Cardiac septum (tissue), 1 donor: ENCODE data around the gene FAM170B. TPM values are rescaled to one million over a fixed set of nuclear protein-coding genes. Genes with fewer than 3 reads are reported as not detected.

Experiments
- DNase-seq: peaks from one replicate; pipeline ENCODE4 v3.0.0-alpha.2; 2020; ENCODE audit warnings: low spot score
- intact Hi-C: fragments of 100-400 bp; cut with DNase I; formaldehyde crosslinking; loops from one replicate; pipeline ENCODE4 v1.14.0; 2022
- total RNA-seq: library from RNA; stranded (reverse); fragmentation: NEBNext Ultra II Directional; extraction: Animal tissue kit (Norgen Biotek cat#: 25700); gene quantifications from one replicate; pipeline ENCODE4 v1.2.1, GENCODE V29; 2021
- donor health status: DM: no; HTN: no; CAD: no.

The FAM170B gene
- total RNA-seq, 1 donor from 2014 or later: not detected

DNA sequence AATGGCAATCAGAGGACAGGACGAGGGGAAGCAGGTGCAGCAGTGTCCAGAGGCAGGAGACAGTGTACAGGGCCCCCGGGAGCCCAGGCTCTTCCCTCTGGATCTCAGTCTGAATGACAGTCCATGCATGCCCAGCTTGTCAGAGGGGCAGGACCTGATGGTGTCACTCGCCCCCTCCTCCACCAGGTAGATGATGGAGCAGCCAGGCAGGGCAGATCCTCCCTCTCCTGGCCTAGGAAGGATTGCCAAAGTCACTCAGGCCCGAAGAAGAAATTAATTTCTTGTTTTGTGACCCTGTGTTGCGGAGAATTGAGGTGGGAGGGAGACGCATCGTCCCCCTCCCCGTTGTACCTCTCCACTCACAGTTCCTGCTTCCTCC is 22.5 kb downstream of the FAM170B start:
- no peak for DNase-seq
- intact Hi-C loops: loop anchor here (5.0 kb wide), 1 partner anchor 104 kb away; no protein-coding TSS in a partner anchor

DNA sequence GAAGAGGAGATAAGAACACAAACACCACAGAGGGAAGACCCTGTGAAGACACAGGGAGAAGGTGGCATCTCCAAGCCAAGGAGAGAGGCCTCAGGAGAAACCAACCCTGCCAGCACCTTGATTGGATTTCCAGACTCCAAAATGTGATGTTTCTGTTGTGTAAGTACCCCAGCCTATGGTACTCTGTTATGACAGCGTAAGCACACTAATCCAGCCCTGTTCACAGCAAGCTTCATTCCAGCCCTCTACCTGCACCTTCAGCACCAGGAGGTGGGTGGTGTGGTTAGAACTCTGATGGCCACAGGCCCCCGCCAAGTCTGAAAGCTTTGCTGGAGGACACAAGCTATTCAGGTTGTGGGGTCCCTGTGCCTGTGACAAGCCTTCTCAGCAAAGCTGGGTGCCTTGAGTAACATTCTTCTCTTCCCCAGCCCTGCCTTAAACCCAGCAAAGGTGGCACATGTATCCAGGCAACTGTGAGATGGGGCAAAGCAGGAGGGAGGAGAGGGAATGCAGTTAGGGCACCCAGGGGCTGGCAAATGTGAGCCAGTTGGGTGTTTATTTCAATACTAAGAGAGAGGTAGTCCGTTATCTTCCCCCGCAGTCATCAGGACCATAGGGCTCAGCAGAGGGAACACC is 23.0 kb downstream of the FAM170B start:
- intact Hi-C loops: loop anchor here (5.0 kb wide), 1 partner anchor 104 kb away; no protein-coding TSS in a partner anchor
- DNase-seq: no peak

DNA sequence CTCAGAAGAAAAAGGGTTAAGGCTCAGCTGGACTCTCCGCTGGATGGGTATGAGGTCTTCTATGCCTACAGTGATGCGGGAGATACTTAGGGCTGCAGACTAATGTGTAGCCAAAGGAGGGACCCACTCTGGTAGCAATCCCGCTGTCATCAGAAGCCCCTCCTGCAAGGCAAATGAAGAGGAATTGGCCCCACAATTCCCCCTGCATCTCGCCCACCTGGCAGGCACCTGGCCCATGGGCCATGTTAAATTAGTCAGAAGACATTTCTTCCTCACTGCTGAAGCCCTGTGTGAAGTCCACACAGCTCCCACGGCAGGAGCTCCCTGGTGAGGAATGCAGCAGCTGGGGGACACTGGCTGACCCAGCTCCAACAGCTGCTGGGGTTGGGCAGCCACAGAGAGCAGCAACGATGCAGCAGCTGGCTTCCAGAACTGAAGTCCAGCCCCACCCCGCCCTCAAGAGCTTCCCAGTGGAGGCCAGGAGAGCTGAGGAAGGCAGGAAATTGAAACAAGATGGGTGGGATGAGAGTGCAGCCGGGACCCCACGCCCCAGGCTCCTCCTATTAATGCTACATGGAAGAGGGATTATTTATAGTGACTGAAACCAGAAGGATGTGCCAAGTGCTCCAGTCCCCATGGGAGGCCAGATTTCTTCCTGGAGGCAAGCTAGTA is 24.0 kb downstream of the FAM170B start:
- intact Hi-C loops: loop anchor here (5.0 kb wide), 1 partner anchor 103 kb away; no protein-coding TSS in a partner anchor
- peak; percentile 80 for DNase-seq

DNA sequence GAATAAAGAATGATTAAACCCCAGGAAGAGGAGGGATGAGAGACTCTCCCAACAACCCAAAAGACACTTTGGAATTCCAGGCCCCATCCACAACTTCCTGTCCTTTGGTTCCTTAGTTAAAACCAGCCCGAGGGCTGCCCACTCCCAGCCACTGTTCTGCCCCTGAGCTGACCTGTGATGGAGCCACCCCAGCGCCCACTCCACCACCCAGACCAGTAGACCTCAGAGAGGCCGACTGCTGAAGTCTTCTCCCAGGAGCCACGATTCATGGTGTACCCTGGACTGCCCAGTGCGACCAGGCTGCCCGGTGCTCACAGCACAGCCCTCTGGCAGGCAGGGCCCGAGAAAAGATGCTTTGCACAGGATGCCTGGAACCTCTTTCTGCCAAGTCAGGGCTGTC is 25.2 kb downstream of the FAM170B start:
- intact Hi-C loops: no loop called here
- no peak for DNase-seq

DNA sequence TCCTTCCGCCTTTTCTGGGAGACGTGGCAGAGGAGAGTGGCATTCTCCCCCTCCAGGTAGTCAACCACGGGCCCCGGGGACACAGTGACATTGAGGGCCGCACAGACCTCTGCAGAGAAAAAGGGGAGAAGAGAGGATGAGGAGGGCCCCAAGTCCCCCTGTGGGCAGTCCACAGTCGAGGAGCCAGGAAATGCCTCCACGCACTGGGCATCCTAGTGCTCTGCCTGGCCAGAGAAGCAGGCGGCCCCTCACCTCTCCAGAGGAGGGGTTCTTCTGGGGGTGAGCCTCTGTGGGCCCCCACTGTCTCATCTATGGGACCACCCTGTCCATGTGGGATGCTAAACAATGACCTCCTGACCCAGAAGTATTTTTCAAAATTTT is 25.9 kb downstream of the FAM170B start:
- intact Hi-C loops: no loop called here
- DNase-seq: no peak

DNA sequence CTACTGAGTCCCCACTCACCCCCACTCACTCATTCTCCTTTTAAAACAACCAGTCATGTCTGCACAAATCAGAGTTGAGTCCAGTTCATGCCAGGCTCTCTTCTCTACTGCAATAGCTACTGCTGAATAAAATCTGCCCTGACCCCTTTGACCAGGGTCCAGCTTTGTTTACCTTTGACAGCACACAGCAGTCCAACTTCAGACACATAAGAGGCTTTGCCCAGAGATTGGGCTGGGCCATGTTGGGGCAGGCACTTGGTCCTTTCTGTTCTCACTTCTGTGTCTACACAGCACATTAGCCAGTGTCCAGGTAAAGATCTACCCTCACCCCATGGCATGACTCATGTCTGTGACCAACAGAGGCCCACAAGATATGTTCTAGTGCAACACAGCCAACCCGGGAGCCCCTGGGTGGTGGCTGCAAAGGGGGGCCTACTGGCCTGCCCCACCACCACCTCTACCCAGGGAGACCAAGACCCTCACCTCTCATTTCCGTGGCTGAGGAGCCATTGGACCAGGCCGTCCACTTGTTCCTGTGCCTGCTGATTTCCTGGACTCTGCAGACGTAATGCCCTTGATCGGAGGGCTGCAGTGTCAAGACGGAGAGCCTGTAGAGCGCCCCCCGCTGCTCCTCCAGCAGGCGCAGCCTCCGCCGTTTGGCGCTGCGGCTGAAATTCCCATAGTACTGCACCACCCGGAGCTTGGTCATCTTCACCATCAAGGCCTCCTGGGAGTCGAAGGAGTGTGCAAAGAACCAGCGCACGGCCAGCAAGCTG is 26.5 kb downstream of the FAM170B start:
- intact Hi-C loops: no loop called here
- DNase-seq: no peak

DNA sequence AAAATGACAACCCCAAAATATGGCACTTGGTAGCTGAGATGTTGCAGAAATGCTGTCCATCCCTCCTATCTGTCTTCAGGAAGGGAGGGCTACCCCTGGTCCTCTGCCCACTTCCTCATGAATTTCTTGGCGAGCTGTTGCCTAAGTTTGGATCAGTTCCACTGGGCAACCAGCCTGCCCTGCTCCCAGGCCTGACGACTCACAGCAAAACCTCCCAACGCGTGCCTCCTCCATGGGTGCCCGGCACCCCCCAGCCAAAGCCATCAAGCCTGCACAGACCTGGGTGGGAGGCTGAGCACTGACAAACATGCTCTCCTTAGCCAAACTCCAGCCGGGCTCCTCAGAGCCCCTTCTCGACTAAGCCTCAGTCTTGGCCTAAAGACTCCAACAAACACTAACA is 27.4 kb downstream of the FAM170B start:
- DNase-seq: no peak
- intact Hi-C loops: no loop called here

DNA sequence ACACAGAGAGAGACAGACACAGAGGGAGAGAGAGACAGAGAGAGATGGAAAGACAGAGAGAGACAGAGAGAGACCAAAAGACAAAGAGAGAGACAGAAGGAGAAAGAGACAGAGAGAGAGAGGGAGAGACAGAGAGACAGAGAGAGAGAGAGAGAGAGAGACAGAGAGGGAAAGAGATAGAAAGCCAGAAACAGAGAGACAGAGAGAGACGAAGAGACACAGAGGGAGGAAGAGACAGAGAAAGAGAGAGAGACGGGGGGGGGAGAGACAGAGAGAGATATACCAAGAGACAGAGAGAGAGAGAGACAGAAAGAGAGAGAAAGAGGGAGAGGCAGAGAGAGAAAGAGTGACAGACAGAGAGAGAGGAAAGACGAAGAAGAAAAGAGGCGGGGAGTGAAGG is 28.7 kb downstream of the FAM170B start:
- DNase-seq: no peak
- intact Hi-C loops: no loop called here

DNA sequence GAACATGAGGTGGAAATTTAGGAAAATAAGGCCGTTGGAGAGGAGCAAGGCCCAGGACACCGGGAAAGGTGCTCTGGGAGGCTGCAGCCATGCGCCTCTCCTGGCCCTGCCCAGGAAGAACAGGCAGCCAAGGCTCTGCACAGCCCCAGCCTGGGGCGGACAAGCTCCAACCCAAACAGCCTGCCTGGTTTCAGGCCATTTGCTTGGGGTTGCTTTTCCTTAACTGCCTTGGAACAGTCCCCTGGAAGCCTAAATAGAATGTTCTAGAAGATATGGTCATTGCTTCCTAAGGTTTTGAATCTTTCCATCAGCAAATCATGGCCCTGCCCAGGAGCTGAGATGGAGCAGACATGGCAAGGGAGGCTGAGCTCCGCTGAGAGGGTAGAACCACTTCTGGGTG is 29.5 kb downstream of the FAM170B start:
- no peak for DNase-seq
- intact Hi-C loops: no loop called here

DNA sequence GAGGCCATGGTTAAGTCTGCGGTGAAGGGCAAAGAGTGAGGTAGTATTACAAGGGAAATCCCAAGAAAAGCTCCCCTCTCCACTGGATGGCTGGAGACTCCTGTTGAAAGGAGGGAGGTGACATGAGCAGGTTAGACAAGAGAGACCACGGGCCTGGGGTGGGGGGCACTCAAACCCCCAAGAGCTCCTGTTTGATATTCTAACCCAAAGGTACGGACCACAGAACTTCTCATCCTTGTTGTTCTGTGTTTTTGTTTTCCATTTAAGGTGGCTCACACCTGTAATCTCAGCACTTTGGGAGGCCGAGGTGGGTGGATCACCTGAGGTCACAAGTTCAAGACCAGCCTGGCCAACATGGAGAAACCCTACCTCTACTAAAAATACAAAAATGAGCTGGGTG is 30.1 kb downstream of the FAM170B start:
- DNase-seq: no peak
- intact Hi-C loops: no loop called here

DNA sequence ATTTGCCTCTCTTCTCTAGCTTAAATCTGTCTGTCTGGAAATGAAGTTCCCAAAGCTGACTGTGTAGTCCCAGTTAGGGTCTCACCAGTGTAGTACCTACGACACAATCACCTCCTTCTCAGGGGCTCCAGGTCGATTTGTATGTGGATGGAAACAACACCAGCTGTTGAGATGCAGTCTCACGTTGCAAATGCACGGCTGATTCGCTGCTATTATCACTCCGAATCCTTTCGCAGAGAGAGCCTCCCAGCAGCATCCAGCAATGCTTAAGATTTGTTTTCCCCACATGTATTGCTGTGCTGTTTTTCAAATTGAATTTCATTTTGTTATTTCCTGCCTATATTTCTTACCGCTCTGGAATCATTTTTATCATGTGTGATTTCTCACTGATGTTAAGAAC is 34.8 kb downstream of the FAM170B start:
- intact Hi-C loops: no loop called here
- no peak for DNase-seq

DNA sequence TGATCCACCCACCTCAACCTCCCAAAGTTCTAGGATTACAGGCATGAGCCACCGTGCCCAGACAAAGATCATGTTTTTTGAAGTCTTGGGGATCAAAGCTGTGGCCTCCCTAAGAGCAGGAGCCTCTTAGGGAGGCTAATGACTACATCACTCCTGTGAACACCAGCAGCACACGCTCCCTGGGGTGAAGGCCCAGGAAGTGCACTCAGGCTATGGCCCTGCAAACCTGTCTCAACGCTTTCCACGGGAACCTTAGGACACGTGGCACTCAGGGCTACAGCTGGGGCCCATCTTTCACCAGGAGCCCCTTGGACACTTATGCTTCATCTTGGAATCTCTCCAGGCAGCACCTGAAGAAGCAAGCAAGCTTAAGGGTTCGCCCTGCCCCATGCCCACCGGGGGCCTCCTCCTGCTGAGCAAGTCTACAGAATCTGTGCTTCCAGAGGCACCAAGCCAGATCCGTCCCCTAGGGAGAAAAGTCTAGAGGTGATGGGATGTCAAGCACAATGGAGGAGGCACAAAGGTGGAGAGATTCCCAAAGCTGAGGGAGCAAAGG is 36.9 kb downstream of the FAM170B start:
- intact Hi-C loops: no loop called here
- DNase-seq: no peak

DNA sequence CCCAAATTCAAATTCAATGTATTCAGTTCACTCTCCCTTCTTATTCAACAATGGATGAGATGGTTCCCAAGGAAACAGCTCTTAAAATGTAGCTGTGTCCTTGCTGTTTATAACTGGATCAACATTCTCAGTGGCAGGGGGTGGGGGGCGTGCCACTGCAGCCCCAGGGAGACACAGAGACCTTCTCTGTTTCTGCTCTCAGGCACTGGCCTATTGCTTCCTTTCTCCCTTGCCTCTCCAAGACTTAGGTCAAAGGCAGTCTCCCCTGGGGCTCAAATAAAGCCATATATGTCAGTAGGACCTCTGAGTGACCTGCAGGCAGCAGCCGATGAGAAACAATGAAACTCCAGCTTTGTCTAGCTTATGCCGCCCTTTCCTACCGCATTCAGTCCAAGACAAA is 39.2 kb downstream of the FAM170B start:
- intact Hi-C loops: no loop called here
- no peak for DNase-seq

DNA sequence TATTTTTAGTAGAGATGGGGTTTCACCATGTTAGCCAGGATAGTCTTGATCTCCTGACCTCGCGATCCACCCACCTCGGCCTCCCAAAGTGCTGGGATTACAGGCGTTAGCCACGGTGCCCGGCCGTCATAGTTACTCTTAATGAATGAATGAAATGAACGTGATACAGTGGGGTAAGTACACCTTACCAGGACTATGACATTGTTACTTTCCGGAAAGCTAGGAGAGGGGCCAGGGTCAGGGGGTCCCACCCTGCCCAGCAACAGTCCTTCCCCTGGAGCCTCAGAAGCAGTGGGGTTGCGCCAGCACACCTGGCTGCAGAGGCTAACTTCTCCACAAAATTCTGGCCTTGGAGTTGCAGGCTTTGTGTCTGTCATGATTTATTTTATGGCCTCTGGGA is 39.9 kb downstream of the FAM170B start:
- no peak for DNase-seq
- intact Hi-C loops: no loop called here

DNA sequence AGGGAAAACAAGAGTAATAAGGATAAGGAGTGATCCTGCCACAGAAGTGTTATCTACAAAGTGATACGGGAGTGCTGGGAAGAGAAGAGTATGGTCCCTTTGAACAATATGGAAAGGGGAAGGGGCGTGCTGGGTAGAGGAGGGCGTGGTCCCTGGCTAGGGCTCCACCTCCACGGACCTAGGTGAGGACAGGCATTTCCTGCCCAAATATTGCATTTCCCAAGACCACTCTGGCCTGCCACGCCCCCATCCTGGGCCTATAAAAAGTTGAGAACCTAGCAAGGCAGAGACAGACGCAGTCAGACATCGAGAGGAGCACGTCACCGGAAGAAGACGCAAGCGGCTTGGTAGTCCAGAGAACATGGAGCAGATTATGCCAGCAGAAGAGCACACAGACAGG is 41.3 kb downstream of the FAM170B start:
- intact Hi-C loops: no loop called here
- no peak for DNase-seq

DNA sequence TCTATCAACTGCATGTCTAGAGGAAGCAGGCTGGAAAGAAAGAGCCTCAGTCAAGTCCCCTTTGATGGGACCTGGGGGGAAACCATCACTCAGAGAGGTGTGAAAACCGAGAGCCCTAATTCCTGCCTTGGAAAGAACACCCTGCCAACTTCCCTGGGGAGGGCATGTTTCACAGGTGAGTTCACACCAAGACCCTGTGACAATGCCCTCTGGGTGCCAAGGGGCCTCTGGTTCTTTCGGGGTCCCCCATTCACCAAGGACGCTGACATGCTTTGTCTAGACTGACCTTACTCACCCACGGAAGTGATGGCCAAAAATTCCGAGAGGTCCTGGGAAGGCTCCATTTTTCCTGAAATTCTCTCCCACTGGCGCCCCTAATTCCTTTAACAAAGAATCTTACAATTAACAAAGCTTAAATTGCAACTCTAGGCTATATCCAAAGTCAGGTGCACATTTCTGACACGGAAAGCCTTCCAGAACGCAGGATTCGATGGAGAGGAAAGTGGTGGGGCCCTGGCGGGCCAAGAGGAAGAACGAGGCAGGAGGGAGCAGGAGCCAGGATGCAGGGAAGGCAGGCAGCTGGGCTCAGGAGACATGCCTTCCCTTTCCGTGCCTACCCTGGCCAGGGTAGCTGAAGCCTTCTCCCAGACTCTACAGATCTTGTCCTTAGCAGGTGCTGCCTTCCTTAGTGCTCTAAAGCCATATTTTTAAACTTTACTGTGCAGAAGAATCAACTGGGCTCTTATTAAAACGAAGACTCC is 42.2 kb downstream of the FAM170B start:
- no peak for DNase-seq

DNA sequence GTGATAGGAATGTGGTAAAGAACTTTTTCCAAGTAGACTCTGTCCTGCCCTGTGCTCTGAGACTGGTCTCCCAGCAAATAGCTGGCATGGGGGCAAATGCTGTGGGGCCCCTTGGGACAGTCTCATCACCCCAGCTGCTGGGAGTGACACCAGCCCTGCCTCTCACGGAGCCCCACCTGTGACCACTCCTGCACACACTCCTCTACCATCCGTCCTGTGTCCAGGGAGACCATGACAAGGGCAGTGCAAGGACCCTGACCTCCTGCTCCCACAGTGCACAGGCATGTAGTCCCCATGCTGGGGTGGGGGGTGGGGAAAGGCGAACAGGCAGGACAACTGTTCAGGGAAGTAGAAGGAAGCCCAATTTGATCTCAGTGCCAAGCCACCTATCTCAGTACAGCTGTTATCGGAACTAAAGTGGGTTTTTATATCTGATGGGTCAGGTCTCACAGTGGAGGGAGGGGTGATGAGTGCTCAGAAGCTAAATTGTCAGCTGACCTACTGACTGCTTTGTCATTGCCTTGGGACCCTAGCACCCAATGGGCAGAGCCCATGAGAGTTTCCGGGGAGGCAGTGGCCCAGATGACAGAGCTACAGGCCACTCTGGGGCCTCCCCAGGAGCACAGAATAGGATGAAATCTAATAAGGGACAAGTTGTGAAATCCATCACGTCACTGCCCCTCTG is 43.0 kb downstream of the FAM170B start:
- DNase-seq: no peak
- intact Hi-C loops: no loop called here

More for the DNA sequence above, 42.2 kb downstream of the FAM170B start:
- intact Hi-C loops: no loop called here

DNA sequence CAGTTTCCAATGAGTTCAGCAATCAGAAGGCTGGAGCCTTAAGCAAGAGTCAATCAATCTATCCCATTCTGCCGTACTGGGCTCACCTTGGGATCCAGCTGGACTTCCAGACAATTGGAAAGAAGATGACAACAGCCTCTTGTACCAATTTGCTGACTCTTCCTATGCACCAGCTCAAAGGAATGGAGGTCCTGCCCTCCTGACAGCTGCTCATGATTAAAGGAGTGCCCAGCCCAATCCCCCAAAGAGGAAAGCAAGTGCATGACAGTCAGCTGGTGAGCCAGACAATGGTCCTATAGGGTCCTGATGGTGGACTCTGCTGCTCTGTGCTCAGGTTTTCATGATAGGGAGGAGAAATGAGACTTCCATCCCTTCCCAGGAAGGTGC is 43.6 kb downstream of the FAM170B start:
- intact Hi-C loops: no loop called here
- no peak for DNase-seq

DNA sequence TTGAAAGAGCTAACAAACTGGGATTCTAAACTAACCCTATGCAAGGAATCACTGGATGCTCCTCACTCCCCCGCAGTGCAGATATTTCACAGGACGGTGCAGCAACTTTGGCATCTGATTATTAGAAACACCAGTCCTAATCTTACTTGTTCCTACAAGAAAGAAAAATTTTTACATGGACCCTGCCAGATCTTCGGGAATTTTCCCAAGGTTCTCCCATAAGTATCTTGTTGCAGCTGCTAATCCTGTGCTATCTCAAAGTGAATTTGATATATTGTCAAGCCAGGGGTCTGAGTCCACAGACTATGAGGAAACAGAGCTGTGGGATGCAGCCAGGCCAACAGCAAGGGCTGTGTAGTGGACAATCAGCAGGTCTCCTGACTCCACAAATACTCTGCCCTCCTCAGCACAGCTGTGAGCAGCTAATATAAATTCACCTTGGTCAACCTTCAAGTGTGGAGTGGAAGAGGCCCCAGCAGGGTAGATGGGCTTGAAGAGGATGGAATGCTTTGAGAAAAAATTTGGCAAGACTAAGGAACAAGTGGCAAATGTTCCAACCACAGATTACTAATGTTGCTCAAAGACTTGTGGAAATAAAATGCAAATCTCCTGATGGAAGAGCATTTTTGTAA is 44.1 kb downstream of the FAM170B start:
- no peak for DNase-seq
- intact Hi-C loops: no loop called here
